Activated CD4-positive, alpha-beta memory T cell treated with anti-CD3 and anti-CD28 coated beads for 36 hours (primary cell): ENCODE results near the gene KCNT1. TPM values are rescaled to one million over a fixed set of nuclear protein-coding genes. Genes with fewer than 3 reads are reported as not detected.
A peak's percentile ranks its signal among the peaks of the same experiment; 100 is the strongest.

Experiments used
- CTCF ChIA-PET: fragments of 350-600 bp; sonication (Branson Sonifier 250); formaldehyde crosslinking; loops from one replicate; lab custom pipeline; 2021; ENCODE audit warnings: antibody characterized with exemption, inconsistent platforms; lab: Charles Lee
- POLR2A ChIA-PET: fragments of 350-600 bp; sonication (Branson Sonifier 250); formaldehyde crosslinking; loops from one replicate; lab custom pipeline; 2021; ENCODE audit warnings: antibody characterized with exemption; lab: Charles Lee
- DNase-seq: peaks from one replicate; pipeline ENCODE4 v3.0.0-alpha.2; 2020
- H3K27ac Mint-ChIP-seq: one replicate; pipeline ENCODE4 v1.8.0; 2021; ENCODE audit warnings: mixed read lengths
- H3K27me3 Mint-ChIP-seq: one replicate; pipeline ENCODE4 v1.8.0; 2021; ENCODE audit warnings: mixed read lengths
- H3K36me3 Mint-ChIP-seq: one replicate; pipeline ENCODE4 v1.8.0; 2021; ENCODE audit warnings: mixed read lengths
- H3K4me1 Mint-ChIP-seq: one replicate; pipeline ENCODE4 v1.8.0; 2021; ENCODE audit warnings: low read depth, mixed read lengths
- H3K4me3 Mint-ChIP-seq: one replicate; pipeline ENCODE4 v1.8.0; 2021; ENCODE audit warnings: mild to moderate bottlenecking, mixed read lengths
- H3K9me3 Mint-ChIP-seq: one replicate; pipeline ENCODE4 v1.8.0; 2021; ENCODE audit warnings: mixed read lengths
- intact Hi-C: fragments of 100-400 bp; cut with micrococcal nuclease; formaldehyde crosslinking; loops from one replicate; pipeline ENCODE4 v1.15.1; 2023
- total RNA-seq, 2 experiments: library from RNA; stranded (reverse); gene quantifications; one replicate each; pipeline ENCODE4 v1.2.3, GENCODE V29; 2021

KCNT1 gene
- total RNA-seq, 2 experiments from 2014 or later = not detected

DNA sequence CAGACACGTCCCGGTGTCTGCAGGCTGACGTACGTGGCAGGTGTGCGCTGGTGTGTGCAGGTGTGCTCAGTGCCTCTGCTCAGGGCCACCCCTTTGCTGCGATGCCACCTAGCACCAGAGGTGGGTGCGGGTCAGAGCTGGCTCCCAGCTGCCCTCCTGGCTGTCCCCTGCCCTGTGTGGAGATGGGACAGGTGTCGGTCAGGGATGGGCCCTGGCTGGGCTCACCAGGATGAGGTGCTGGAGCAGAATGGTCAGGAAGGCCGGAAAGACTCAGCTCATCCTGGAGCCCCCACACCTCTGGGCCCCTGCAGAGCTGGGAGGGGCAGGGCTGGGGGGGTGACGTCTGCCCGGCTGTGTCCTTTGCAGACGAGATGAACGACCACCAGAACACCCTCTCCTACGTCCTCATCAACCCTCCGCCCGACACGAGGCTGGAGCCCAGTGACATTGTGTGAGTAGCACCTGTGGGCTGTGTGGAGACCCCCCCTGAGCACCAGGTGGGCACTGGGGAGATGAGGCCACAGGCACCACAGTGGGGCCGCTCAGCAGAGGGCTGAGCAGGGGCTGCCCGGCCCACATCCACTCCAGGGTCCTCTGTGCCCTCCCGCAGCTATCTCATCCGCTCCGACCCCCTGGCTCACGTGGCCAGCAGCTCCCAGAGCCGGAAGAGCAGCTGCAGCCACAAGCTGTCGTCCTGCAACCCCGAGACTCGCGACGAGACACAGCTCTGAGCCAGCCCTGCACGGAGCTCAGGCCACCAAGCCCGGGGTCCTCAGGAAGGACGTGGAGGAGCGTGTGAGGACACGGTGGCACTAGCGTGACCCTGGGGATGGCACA lies 89.7 kb downstream of the KCNT1 start:
- Mint-ChIP-seq H3K4me3 (no peak overlapping the region), H3K36me3 (no peaks in the 10 kb centered on the region), H3K9me3 (no peaks in the 10 kb centered on the region), H3K27me3 (no peaks in the 10 kb centered on the region), H3K4me1 (no peaks in the 10 kb centered on the region), H3K27ac (no peak overlapping the region)
- intact Hi-C loops = no loop called here
- POLR2A ChIA-PET = no interaction called here
- CTCF ChIA-PET = no interaction called here
- DNase-seq = no peak

DNA sequence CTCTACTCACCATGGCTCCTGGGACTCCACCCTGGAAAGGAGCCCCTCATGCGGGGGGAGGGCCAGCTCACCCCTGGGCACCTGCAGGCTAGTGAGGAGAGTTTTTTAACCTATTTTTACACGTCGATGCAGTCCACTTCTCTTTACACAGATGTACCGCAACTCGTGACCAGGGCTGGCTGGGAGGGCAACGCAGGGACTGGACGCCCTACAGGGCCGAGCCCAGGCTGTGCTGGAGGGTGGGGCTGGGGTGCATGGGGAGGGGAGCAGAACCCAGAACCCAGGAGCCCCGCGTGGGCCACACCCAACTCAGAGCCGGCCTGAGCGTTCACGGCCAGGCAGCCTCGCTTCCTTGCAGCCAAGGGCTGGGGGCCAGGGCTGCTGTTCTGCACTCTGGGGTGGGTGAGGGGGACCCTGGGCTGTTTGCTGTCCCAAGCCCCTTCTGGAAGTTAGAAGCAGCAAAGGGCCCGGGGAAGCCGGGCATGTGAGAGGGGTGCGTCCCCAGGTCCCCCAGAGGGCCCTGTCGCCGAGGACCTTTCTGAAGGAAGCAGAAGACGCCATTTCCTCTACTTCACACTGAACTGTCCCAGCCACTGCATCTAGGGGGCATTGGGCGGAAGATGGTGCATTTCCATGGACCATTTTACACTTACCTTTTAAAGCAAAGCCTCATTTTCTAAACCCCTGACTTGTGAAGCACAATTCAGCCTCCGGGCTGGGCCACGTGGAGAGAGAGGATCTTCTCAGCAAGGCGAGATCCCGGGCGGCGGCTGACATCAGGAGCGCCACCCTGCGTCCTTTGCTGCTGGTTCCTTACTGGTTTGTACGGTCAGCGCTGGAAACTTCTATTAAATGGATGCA lies 90.5 kb downstream of the KCNT1 start:
- Mint-ChIP-seq H3K9me3 (no peaks in the 10 kb centered on the region), H3K36me3 (no peaks in the 10 kb centered on the region), H3K4me1 (no peaks in the 10 kb centered on the region), H3K4me3 (no peak overlapping the region), H3K27ac (no peak overlapping the region), H3K27me3 (no peaks in the 10 kb centered on the region)
- ChIA-PET CTCF (no interaction called here), POLR2A (no interaction called here)
- intact Hi-C loops = no loop called here
- no peak for DNase-seq

DNA sequence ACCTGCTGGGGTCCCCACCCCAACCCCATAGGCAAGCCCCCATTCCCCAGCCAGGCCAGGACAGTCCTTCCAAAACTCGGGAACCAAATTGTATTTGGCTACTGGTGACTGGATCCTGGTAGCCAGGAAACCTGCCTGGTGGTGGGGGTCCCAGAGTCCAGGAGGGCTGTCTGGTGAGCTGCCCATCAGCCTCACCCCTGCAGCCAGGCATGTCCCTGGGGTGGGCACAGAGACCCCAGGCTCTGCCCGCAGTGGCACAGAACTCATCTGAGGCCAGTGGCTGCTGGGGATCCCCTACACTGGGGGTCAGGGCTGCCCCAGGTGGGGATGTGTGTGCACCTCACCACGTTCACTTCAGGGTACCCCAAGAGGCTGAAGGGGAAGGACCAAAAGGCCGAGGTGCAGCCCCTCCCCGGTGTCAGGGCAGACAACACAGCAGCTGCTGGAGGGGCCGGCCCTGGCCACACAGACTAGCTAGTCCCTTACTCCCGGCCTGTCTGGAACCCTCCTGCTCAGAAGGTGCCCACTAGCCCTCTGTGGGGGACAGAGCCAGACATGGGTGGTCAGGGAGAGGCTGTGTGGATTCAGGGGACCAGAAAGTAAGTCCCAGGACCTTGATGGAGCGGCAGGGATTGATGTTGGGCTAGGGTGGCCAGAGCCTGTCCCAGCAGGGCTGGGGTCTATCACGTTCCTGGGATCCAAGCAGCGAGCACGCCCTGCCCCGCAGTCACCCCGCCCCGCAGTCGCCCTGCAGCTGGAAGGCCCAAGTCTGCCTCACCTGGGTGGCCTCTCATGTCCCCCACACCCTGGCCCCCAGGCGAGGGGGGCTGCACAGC lies 91.5 kb downstream of the KCNT1 start:
- ChIA-PET CTCF (no interaction called here), POLR2A (no interaction called here)
- Mint-ChIP-seq H3K36me3 (no peaks in the 10 kb centered on the region), H3K4me1 (peaks cover 3% of the 10 kb centered on the region), H3K27ac (no peak overlapping the region), H3K27me3 (no peaks in the 10 kb centered on the region), H3K4me3 (no peak overlapping the region), H3K9me3 (no peaks in the 10 kb centered on the region)
- intact Hi-C loops = no loop called here
- no peak for DNase-seq

DNA sequence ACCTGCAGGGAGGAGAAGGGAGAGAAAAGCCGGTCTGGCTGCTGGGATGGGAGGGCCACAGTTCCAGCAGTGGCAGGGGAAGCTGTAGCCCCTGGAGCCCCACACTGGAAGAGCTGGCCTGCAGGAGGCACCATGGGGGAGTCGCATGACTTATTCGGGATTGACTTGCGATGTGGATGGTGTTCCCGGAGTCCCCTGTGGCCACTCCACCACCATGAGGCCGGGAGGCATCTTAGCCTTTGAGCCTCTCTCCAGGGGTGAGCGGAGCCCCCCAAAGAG lies 92.0 kb downstream of the KCNT1 start:
- no peak for DNase-seq
- CTCF ChIA-PET = no interaction called here
- intact Hi-C loops = no loop called here
- POLR2A ChIA-PET = no interaction called here
- H3K27ac Mint-ChIP-seq = no peak overlapping the region
- H3K36me3 Mint-ChIP-seq = no peaks in the 10 kb centered on the region
- H3K4me1 Mint-ChIP-seq = peaks cover 3% of the 10 kb centered on the region
- no peak overlapping the region for H3K4me3 Mint-ChIP-seq
- no peaks in the 10 kb centered on the region for H3K9me3 Mint-ChIP-seq
- H3K27me3 Mint-ChIP-seq = no peaks in the 10 kb centered on the region

DNA sequence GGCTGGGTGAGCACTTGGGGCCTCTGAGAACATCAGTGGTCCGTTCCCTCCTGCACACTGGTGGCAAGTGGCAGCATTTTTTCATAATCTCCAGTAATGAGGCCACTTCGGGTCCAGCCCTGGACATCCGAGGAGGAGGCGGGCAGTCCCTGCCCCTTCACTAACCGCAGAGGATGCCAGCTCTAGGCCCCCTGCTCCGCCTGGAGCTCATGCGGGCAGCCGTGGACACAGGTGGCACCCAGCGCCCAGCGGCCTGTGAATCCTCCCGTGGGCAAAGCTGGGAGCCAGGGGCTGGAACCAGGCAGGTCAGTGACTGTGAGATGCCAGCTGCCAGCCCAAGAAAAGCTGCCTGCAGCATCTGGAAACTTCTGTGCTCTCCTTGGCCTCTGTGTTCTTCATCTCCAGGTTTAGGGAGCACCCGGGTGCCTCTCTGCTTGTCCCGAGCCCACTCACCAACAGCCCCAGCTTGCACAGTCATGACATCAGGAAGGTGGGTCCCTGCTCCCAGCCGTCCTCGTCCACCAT lies 92.4 kb downstream of the KCNT1 start:
- DNase-seq = no peak
- Mint-ChIP-seq H3K4me1 (peaks cover 3% of the 10 kb centered on the region), H3K36me3 (no peaks in the 10 kb centered on the region), H3K9me3 (no peaks in the 10 kb centered on the region), H3K27me3 (no peaks in the 10 kb centered on the region), H3K4me3 (no peak overlapping the region), H3K27ac (no peak overlapping the region)
- intact Hi-C loops = no loop called here
- POLR2A ChIA-PET = no interaction called here
- CTCF ChIA-PET = no interaction called here

DNA sequence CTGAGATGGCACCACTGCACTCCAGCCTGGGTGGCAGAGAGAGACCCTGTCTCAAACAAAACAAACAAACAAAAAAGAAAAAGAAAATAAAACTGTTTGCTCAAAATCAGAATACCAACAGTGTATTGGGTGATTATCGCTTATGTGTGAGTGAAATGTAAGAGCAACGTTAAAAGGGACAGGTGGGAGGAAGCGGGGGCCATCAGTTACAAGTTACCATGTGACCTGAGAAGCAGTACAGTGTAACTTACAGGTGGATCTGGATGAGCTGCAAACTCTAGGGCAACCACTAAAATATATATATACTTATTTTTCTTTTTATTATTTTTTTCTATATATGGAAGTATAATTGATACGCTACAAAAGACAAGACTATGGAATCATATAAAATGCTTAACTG lies 93.4 kb downstream of the KCNT1 start:
- no peak overlapping the region for H3K4me3 Mint-ChIP-seq
- POLR2A ChIA-PET = no interaction called here
- CTCF ChIA-PET = interaction anchor here (0.6 to 1.0 kb wide), 2 partner anchors 31 to 327 kb away, joined by 3 read pairs; no protein-coding TSS in a partner anchor

DNA sequence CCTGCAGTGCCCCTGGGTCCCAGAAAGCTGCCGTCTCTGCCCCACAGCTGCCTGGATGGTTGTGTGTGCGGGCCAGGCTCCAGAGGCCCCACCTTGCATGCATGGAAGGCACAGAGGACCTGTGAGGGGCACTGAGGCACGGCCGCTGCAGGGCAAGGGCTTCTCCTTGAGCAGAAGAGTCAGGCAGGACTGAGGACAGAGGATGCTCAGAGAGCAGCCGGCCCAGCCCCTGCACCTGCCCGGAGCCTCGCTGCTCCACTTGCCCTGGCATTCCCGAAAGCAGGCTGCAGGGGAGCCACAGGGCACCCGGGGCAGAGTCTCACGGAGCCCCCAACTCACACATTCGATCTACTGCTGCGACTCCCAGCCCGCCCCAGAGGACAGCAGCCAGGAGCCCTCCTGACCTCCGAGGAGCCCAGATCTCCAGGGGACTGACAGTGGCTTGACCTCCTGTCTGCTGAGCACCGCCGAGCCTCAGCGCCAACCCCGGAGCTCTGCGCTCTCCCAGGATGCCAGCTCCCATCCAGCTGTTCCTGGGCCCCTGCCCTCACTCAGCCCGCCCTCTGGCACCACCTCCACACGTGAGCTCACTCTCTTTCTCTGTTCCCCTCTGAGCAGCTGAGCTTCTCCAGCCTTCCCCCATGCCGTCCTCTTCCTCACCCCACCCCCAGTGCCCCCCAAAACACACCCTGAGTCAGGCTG lies 95.0 kb downstream of the KCNT1 start:
- POLR2A ChIA-PET = no interaction called here
- H3K27me3 Mint-ChIP-seq = no peaks in the 10 kb centered on the region
- intact Hi-C loops = no loop called here
- no peak overlapping the region for H3K4me3 Mint-ChIP-seq
- DNase-seq = no peak
- no peaks in the 10 kb centered on the region for H3K36me3 Mint-ChIP-seq
- H3K4me1 Mint-ChIP-seq = peaks cover 3% of the 10 kb centered on the region
- no peaks in the 10 kb centered on the region for H3K9me3 Mint-ChIP-seq
- H3K27ac Mint-ChIP-seq = no peak overlapping the region
- CTCF ChIA-PET = interaction anchor here (0.5 to 1.5 kb wide), 3 partner anchors 32 to 325 kb away, joined by 3 to 4 read pairs (median 4); no protein-coding TSS in a partner anchor

More for the DNA sequence above, 93.4 kb downstream of the KCNT1 start:
- DNase-seq = no peak
- no peaks in the 10 kb centered on the region for H3K36me3 Mint-ChIP-seq
- peaks cover 3% of the 10 kb centered on the region for H3K4me1 Mint-ChIP-seq
- no peak overlapping the region for H3K27ac Mint-ChIP-seq
- H3K9me3 Mint-ChIP-seq = no peaks in the 10 kb centered on the region
- intact Hi-C loops = no loop called here
- no peaks in the 10 kb centered on the region for H3K27me3 Mint-ChIP-seq

DNA sequence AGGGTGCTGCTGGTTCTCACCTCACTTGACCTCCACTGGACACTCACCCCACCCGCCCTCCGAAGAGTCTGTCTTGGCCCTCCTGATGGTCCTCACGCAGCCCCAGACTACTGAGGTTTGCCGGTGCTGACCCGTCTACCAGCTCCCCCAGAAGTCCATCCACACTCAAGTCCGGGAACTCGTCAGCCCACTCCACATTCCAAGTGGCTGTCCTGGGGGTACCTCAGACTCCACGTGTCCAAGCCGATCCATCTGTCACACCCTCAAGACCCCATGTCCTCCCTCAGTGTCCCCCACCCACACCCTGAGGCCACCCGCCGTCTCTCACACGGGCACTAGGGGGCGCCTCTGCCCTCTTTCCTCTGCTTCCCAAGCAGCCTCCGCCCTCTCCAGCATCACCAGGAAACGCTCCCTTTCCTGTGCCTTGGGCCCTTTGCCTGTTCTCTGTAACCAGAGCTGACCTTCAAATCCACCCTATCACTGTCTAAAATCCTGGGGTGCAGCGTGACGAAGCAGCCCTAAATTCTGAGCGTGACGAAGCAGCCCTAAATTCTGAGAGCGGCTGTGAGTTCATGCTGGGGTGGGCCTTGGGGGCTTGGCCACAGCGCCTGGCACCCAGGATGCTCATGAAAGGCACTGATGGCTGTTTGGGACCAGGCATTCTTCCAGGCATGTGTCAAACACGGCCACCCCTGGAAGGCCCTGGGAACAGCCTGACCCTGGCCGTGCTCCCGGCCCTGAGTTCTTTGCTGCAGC lies 95.7 kb downstream of the KCNT1 start:
- intact Hi-C loops = no loop called here
- Mint-ChIP-seq H3K27ac (no peak overlapping the region), H3K4me3 (no peak overlapping the region), H3K36me3 (no peaks in the 10 kb centered on the region), H3K9me3 (no peaks in the 10 kb centered on the region), H3K27me3 (no peaks in the 10 kb centered on the region), H3K4me1 (peaks cover 3% of the 10 kb centered on the region)
- ChIA-PET POLR2A (no interaction called here), CTCF (interaction anchor here (0.5 to 1.5 kb wide), 3 partner anchors 33 to 325 kb away, joined by 3 to 4 read pairs (median 4); no protein-coding TSS in a partner anchor)
- DNase-seq = peak; percentile 64

DNA sequence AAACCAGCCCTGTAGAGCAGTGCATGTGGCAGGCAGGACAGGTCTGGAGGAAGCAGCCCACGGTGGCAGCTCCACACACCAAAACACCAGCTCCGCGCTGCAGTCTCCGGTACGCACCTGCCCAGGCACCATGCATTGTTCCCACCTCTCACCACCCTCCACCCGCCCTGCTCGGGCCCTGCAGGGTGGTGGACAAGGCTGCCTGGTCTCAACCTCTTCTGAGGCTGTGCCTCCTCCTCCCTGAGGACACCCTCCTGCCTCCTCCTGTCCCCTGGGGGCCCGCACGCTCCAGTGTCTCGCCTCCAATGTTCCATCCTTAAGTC lies 96.2 kb downstream of the KCNT1 start:
- ChIA-PET CTCF (interaction anchor here (1.5 kb wide), 1 partner anchor 147 kb away, joined by 4 read pairs; no protein-coding TSS in a partner anchor), POLR2A (no interaction called here)
- Mint-ChIP-seq H3K27me3 (no peaks in the 10 kb centered on the region), H3K4me1 (peaks cover 3% of the 10 kb centered on the region), H3K9me3 (no peaks in the 10 kb centered on the region), H3K27ac (no peak overlapping the region), H3K36me3 (no peaks in the 10 kb centered on the region), H3K4me3 (no peak overlapping the region)
- DNase-seq = no peak
- intact Hi-C loops = no loop called here

DNA sequence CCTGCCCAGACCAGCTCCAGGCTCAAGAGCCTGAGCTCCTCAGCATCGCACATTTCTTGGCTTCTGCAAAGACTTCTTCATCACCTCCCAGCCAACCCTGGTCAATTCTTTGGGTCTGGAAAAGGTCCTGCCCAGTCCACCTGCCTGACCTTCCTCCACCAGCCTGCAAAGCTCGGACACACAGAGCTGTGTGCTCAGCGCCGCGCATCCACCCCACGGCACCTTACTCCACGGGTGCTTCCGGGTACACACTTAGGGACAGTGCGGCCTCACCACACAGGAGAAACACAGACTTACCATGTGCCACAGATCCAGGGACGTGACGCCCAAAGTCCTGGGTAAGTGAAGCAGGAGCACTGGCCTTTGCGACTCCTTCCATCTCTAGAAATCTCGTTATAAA lies 97.3 kb downstream of the KCNT1 start:
- no peak for DNase-seq
- ChIA-PET POLR2A (no interaction called here), CTCF (no interaction called here)
- no peaks in the 10 kb centered on the region for H3K27me3 Mint-ChIP-seq
- intact Hi-C loops = no loop called here
- no peak overlapping the region for H3K27ac Mint-ChIP-seq
- no peaks in the 10 kb centered on the region for H3K36me3 Mint-ChIP-seq
- H3K4me1 Mint-ChIP-seq = peaks cover 3% of the 10 kb centered on the region
- no peak overlapping the region for H3K4me3 Mint-ChIP-seq
- no peaks in the 10 kb centered on the region for H3K9me3 Mint-ChIP-seq

DNA sequence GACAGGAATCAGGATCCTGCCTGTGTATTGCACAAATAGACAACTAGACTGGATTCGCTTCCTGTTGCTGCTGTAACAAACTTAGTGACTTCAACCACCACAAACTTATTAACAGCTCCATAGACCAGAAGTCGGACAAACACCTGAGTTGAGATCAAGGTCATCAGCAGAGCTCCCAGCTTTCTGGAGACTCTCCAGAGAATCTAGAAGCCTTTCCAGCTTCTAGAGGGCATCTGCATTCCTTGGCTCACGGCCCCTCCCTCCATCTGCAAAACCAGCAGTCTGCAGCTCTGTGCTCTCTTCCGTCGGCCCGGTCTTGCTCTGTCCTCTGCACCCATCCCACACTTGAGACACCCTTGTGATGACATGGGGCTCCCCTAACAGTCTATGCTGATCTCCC lies 99.1 kb downstream of the KCNT1 start:
- no peaks in the 10 kb centered on the region for H3K27me3 Mint-ChIP-seq

More for the DNA sequence above, 99.1 kb downstream of the KCNT1 start:
- ChIA-PET POLR2A (no interaction called here), CTCF (no interaction called here)
- peaks cover 4% of the 10 kb centered on the region for H3K4me1 Mint-ChIP-seq
- no peak overlapping the region for H3K27ac Mint-ChIP-seq
- H3K4me3 Mint-ChIP-seq = no peak overlapping the region
- no peaks in the 10 kb centered on the region for H3K9me3 Mint-ChIP-seq
- no peaks in the 10 kb centered on the region for H3K36me3 Mint-ChIP-seq
- DNase-seq = no peak
- intact Hi-C loops = no loop called here
